ENCODE data around the gene ZNF746.

Gene ZNF746

DNA sequence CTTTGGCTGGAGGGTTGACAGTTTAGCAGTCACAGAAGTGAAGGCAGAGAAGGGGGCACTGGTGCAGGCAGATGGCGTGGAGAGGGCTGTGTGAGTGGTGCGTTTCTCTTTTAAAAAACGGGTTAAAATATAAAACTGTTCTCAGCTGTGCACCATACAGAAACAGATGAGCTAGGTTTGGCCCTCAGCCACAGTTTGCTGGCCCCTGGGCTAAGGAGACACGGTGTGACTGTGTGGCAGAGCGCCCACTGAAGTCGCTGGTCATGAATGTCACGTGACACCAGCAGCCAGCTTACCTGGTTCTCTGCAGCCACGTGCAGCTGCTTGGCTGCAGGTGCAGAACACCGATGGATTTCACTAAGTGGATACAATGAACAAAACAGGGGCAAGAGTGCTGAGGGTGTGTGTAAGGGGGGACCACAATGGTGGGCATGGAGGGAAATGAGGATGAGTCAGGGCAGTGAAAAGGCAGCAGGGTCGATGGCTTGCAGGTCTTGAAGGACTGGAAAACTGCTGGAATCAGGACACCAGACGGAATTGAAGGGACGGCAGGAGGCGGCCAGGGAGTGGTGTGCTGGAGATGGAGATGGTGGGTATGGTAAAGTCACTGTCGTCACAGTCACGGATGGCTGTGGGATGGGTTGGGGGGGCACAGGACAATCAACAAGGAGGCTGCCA is 7.4 kb downstream of the ZNF746 start:
- no peak for DNase-seq (ENCODE audit: low spot score)

DNA sequence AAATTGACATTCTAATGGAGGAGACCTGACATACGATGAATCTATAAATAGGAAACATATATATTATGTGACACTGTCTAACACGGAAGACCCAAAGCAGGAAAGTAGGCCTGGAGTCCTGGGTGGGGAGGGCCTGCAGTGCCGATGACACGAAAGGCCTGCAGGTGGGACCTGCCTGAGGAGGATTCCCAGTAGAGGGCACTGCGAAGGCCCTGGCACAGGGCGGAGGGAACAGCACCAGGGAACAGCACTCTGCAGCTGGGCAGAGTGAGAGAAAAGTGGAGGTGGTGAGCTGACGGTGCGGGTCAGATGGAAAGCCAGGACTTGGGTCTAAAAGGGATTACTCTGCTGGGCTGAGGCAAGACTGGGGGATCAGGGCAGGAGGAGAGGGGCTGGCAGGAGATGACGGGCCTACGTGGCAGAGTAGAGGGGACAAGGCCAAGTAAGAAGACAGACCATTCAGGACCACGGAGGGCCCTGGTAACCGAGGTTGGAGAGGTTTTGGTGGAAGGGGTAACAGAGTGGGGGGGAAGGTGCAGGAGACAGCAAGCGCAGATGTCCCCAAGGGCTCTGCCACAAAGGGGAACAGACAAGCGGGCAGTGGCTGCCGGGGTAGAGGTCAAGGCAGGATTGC is 8.1 kb downstream of the ZNF746 start:
- no peak for DNase-seq (ENCODE audit: low spot score)

DNA sequence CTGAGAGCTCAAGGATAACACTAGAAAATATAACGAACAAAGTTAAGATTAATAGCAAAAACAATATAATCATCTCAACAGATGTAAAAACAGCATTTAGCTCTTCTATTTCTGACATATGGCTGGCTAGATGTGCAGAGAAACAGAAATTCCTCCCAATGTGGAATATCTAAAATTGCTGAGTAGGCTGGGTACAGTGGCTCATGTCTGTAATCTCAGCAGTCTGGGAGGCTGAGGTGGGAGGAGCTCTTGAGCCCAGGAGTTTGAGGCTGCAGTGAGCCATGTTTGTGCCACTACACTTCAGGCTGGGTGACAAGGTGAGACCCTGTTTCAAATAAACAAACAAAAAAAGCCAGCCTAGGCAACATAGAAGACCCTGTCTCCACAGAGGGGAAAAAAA is 18.0 kb downstream of the ZNF746 start:
- DNase-seq (ENCODE audit: low spot score) = no peak

DNA sequence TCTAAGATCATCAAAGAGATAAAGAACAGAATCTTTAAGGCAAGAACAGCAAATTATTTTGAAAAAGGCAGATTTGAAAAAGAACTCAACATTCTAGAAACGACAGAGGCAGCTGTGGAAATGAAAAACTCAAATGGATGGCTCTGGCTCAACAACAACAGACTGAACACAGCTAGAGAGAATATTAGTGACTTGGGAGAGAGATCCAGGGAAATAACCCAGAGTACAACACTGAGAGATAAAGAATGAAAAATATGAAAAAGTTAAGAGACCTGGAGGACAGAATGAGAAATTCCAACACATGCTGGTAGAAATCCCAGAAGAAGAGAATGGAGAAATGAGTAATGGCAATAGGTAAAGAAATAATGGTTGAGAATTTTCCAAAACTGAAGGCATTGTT is 18.9 kb downstream of the ZNF746 start:
- DNase-seq (ENCODE audit: low spot score) = no peak

DNA sequence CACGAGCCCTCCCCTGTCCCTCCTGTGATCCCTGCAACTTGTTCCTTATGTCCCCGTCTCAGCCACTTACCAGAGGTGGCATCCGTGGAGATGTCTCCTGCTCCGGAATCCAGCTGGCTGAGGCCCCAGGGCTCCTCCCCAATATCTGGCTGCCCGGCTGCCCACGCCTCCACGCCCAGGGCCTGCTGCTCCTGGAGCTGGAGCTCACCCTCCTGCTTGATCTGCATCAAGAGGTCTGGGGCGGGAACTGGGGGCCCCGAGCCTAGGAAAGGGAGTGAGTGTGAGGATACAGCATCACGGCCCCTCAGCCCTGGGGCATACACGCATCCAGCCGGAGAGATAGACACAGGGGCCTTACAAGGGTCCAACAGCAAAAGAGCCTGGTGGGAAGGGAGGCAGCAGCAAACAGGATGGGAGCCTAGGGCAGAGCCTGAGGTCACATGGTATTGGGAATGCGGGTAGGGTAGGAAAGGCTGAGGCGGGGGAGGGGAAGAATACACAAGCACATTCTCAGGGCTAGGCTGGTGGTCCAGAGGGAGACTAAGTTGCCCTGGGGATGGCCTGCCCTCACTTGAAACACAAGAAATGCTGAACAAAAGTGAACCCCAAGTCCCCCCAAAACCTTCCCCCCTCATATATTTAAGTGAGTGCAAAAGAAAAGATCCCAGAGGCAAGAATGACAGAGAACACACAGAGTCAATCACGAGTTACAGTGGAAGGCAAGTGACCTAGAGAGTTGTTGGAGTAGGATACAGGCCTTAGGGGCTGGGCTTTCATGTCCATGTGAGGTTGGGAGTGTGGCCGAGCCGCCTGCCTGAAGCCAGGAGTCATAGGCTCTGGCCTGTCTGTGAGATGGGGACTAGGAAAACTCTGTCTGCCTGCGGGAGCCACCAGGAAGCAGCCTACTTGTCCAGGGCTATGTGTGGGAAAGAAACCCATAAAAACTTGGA is 19.8 kb downstream of the ZNF746 start:
- DNase-seq (ENCODE audit: low spot score) = no peak

DNA sequence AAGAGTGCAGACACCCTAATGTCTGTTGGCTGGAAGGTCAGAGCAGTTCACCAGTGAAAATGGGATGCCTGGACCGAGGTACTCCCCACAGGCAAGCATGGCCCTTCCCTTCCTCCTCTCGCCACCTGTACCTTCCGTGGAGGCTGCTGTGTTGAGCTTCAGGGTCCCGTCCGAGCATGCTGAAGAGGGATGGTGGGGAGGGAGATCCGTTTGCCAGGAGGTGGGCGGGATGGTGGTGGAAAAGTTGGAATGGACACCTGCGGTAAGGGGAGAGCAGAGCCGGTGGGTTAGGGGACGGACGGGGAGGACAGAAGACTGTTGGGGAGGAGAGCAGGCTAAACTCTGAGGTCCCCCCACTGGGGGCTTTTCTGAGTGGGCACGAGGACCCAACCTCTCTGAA is 20.8 kb downstream of the ZNF746 start:
- no peak for DNase-seq (ENCODE audit: low spot score)

DNA sequence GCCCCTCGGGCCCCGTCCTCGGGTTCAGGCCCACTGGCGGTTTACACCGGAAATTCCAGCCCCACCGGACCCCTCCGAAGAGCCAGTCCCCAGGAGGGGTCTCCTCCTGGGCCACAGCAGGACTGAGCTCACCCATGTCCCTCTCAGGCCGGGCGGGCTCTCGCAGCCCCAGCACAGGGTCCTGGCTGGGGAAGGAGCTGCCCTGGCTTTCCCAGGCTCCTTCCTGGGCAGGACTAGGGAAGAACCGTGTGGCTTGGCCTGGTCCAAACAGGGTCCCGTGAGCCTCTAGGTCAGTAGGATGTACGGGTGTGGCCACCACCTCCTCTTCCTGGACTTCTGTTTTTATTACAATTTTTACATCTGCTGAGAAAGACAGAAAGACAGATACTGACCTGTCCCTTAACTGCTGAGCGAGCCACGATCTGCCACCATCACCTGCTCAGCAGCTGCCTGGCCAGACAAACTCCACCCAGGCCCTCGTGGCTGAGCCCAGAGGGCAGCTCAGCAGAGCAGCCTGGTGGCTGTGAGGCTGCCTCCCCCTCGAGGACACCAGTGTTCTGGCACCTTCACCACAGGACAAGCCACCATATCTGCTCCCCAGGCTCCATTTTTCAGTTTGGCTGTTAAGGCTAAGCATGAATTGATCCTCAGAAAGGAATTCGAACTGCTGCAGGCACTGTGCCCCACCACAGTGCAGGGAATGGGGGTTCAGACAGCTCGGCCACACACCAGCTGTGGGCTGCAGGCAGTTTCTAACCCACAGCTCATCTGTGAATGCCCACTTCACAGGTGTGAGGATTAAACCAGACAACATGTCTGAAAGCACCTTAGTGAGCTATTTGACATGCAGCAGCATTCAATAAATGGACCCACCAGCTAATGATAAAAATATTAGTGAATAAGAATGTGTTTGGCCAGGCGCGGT is 22.2 kb downstream of the ZNF746 start:
- DNase-seq (ENCODE audit: low spot score) = no peak

DNA sequence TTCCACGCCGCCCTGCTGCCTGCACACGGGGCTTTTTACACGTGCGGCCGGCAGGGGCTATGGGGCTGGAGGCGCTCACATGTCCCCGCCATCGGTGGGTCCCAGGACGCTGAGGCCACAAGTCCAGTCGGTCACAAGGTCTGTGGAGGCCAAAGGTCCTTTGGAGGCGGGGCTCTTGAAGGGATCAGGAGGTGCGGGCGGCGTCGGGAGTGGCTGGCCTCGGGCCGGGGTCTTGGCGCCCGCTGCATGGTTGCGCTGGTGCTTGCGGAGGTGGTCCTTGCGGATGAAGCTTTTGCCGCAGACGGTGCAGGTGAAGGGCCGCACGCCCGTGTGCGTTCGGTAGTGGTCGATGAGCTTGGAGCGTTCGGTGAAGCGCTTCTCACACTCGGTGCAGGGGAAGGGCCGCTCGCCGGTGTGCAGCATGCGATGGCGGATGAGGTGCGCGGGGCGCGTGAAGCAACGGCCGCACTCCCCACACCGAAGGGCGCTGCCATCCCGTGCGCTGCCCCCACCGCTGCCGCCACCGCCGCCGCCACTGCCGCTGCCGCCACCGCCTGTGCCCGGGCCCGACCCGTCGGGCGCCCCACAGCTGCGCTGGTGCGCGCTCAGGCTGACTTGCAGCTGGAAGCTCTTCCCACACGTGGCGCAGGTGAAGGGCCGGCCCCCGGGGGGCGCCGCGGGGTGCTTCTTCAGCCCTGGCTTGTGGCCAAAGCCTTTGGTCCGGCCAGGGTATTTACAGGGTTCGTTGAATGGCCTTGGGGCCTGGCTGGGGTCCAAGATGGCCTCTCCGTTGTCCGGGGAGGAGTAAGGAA is 23.1 kb downstream of the ZNF746 start:
- no peak for DNase-seq (ENCODE audit: low spot score)

DNA sequence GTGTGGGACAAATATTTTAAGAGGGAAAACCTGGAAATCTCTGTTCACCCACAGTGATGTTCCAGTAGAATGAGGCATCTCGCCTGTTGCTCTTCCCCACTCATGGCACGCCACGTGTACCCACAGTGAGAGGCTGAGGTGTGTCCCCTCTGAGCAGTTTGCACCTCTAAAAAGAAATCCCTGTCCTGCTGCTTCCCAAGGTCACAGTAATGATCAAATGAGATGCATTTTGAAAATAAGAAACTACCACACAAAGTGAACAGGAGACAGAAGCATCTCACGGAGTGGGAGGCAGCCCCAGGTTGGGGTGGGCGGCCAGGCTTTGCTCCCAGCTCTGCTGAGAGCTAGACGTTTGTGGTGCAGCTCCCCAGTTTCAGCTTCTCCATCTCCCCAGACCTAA is 24.4 kb downstream of the ZNF746 start:
- no peak for DNase-seq (ENCODE audit: low spot score)

DNA sequence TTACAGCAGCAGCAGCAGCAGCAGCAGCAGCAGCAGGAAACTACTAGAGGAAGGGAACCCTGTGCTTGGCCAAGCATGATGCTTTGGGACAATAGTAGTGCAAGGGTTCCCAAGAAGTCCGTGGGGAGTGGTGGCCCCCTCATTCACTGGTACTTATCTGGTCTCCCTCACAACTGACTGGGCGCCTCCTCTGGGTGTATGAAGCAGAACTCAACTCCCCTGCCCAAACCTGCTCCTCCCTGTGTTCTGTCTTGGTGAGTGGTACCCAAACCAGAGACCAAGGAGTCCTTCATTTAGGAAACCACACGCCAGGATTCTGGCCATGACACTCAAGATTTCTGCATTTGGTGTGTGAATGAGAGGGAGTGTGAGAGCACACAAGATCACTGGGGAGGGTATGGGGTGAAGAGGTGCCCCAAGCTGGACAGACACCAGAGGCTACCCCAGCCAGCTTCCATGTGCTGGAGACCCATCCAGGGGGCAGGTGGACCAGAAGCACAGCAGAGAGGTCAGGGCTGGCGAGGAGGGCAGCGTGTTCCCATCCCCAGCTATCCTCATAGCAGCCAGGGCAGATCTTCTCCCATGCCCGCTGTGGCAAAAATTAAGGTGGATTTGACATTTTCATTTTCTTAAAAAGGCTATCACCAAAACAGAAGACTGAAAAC is 26.2 kb downstream of the ZNF746 start:
- DNase-seq (ENCODE audit: low spot score) = no peak

DNA sequence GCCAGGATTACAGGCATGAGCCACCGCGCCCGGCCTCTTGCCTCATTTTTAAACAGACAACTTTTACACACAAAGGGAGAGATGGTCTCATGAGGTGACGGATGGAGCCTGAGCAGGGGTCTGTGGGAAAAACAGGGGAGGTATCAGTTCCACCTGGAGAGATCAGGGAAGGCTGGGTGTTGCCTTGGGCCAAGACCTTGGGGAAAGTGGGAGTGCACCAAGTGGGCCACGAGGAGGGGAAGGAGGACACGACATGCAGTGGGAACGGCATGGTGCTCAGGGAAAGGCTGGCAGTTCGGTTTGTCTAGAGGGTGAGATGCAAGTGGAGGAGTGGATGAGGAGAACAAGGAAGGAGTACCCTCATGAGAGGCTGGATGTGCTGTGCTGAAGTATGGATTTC is 27.8 kb downstream of the ZNF746 start:
- no peak for DNase-seq (ENCODE audit: low spot score)

DNA sequence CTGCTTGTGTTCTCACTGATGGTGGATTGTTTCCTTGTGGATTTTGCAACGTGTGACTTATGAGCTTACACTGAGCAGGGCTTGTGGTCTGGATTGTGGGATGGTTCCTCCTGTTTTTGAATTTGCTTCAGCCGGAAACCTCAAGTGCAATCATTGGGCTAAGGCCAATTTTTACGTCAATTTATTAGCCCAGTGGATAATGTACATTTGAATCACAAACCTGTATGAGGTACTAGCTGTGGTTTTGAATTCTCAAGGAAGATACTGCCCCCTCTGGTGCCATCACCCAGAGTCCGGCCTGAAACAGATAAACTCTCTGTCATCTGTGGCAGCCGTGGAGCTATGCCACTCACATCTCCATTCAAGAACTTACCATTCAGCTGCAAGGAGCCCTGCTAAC is 29.4 kb downstream of the ZNF746 start:
- no peak for DNase-seq (ENCODE audit: low spot score)

DNA sequence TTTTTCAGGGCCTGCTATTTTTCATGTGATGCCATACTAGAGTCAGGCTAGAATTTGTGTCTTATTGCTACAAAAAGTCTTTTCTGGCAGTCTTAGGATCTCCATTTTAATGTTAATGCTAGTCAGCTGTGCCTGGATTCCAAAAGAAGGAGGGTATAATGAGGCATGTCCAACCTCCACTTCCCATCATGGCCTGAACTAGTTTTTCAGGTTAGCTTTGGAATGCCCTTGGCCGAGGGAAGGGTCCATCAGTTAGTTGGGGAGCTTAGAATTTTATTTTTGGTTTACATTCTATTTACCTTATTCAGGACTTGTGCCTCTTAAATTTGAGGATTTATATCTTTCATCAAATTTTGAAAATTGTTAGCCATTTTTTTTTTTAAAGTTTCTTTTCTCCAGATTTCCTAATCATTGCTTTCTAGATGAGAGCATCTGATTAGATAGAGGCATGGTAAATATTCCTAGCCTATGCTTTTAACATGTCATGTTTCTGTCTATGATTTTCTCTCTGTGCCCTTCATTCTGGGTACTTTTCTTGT is 30.2 kb downstream of the ZNF746 start:
- DNase-seq (ENCODE audit: low spot score) = no peak

DNA sequence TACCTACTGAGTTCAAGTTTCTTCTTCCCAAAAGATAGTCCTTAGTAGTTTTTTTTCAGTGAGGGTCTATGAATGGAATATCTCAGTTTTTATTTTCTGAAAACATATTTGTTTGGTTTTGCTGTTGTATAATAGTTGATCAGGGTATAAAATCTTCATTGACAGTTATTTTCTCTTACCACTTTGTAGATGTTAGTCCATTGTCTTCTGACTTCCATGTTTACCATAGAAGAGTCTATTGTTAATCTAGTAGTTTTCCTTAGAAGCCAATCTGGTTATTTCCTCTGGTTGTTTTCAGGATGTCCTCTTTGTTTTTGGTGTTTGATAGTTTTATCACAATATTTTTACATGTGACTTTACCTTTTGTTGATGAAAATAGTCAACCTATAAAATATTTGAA is 31.2 kb downstream of the ZNF746 start:
- DNase-seq (ENCODE audit: low spot score) = no peak

DNA sequence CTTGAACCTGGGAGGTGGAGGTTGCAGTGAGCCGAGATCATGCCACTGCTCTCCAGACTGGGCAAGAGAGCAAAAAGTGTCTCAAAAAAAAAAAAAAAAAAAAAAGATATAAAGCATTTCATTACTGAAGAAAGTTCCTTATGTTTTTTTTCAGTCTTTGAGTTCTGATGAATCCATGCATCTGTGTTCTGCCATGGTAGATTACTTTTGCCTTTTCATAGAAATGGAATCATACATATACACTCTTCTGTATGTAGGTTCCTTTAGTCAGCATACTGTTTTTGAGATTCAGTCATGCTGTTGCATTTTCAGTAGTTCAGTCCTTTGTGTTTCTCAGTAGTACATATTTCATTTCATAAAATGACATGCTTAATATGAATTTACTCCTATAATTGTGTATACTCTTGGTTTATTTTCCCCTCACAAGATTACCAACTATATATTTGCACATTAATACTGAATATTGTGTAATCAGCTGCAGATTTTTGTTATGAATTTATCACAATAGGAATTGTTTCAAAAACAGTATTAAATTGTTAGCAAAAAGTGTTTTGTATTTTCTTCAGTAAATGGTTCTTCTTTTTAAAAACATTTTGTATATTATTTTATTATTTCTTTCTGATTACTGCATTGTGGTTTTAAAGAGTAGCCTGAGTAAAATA is 34.0 kb downstream of the ZNF746 start:
- DNase-seq (ENCODE audit: low spot score) = no peak

DNA sequence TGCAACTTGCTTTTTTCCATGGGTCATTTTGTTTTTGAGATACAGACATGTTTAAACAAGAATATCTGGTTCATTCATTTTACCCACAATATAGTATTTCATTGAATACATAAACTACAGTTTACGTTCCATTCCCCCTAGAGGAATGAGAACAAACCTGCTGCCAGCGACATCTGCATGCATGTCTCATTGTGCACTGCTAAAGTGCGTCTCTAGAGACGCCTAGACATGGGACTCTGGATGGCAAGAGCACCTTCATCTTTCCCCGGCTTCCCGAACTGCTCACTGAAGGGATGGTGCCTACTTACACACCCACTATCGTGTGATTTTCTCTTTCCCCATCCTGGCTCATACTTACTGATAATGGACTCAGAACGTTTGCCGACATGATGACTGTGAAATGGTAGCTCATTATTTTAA is 35.5 kb downstream of the ZNF746 start:
- DNase-seq (ENCODE audit: low spot score) = no peak

DNA sequence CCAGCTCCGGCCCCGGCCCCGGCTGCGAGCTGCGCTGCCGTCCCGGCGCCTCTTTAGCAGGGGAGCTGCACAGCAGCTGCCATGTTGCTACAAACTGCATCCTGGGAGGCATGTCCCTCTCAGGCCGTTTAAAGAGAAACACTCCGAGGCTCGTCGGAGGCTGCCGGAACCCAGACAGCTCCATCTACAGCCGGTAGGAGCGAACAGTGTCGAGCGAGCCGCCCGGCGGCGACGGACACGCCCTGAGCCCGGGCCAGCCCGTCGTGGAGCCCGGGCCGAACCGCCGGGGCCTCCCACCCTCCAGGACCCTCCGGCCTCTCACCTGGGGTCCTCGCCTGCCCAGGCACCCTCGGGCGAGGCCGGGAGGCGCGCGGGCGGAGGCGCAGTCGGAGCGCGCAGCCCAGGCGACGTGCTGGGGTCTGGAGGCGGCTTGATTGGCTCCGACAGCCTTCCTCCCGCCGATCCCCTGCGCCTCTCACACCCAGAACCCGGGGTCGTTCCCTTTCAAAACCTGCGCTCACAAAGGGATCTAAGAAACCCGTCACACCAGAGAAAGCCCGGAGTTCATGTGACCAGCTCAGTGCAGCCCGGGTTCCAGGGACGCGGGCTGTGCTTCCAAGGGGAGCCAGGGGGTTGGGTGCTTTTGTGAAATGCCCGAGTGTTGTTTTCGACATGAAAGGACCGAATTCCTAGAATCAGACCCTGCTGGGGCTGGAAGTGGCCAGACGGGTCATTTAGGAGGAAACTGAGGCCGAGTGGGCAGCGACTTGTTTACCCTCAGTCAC is 36.9 kb downstream of the ZNF746 start, which contains the start of gene ZNF777:
ZNF777 (minus strand) TSS at position 570 of the 785 bp plus-strand sequence. CDS start 5,040 bp downstream, outside the sequence.
- DNase-seq (ENCODE audit: low spot score) = peak; percentile 82

Measured in CD4-positive, alpha-beta T cell treated with Interleukin-6 at 100 ng/mL for 8 hours (primary cell).